GM12878 (cell line): ENCODE data around the gene ENG. TPM values are rescaled to one million over a fixed set of nuclear protein-coding genes. Genes with fewer than 3 reads are reported as not detected.

Experiments
- ATAC-seq: fragments of 200-7000 bp; cut with Tn5 transposase; 3 replicates; pipeline ENCODE4 v1.9.1; 2020; ENCODE audit warnings: mild to moderate bottlenecking, moderate library complexity
- BruUV-seq: library from RNA; stranded (reverse); fragments of 400-500 nt; replicated peaks from 2 replicates; lab custom pipeline; 2021; lab: Mats Ljungman, UMichigan
- CTCF ChIA-PET: fragments of 300-600 bp; sonication (Branson Sonifier 250); formaldehyde crosslinking; extraction: SDS; loops from one replicate; lab custom pipeline; 2021; ENCODE audit warnings: inconsistent platforms; lab: Yijun Ruan, JAX
- POLR2A ChIA-PET: fragments of 350-600 bp; formaldehyde crosslinking; extraction: SDS; loops from one replicate; lab custom pipeline; 2021; ENCODE audit warnings: inconsistent platforms; lab: Charles Lee
- RAD21 ChIA-PET: fragments of 300-600 bp; sonication (Branson Sonifier 250); formaldehyde crosslinking; loops from one replicate; lab custom pipeline; 2023; ENCODE audit warnings: antibody characterized with exemption; ENCODE audit not compliant: unreplicated experiment; lab: Charles Lee
- SMC1A ChIA-PET: fragments of 300-600 bp; sonication (Branson Sonifier 250); formaldehyde crosslinking; loops from one replicate; lab custom pipeline; 2023; ENCODE audit not compliant: unreplicated experiment, uncharacterized antibody; lab: Charles Lee
- DNase-seq: peaks from one replicate; pipeline ENCODE4 v3.0.0-alpha.2; 2011; ENCODE audit warnings: low read depth, low spot score
- FAIRE-seq: peaks from 3 replicates; lab custom pipeline; 2011; peaks lifted over from hg19 to GRCh38; lab: Jason Lieb, UNC
- H2AFZ ChIP-seq: 2 replicates; pipeline ENCODE4 v1.6.0; 2011; ENCODE audit warnings: low read depth, low read length, control low read depth; ENCODE audit not compliant: control insufficient read depth
- H3K27ac ChIP-seq: 2 replicates; pipeline ENCODE4 v1.5.1; 2011; ENCODE audit warnings: control low read depth; ENCODE audit not compliant: control insufficient read depth, insufficient read depth
- H3K27me3 ChIP-seq, 2 experiments: replicated peaks in 1 of 2; 2 replicates each; pipeline versions ENCODE4 v1.6.0 to v1.6.1; 2011; ENCODE audit warnings: low read length in 1 of 2; ENCODE audit not compliant: control insufficient read depth in 2 of 2, insufficient read depth in 2 of 2
- H3K36me3 ChIP-seq, 2 experiments: 2 replicates each; pipeline ENCODE4 v1.5.1; 2011; ENCODE audit warnings: low read length in 1 of 2; ENCODE audit not compliant: control insufficient read depth in 2 of 2, insufficient read depth in 2 of 2
- H3K4me1 ChIP-seq: 2 replicates; pipeline ENCODE4 v1.6.1; 2011; ENCODE audit warnings: mild to moderate bottlenecking, low read length, moderate library complexity, mixed read lengths; ENCODE audit not compliant: control insufficient read depth, insufficient read depth
- H3K4me2 ChIP-seq: 2 replicates; pipeline ENCODE4 v1.6.0; 2011; ENCODE audit warnings: control low read depth; ENCODE audit not compliant: control insufficient read depth, insufficient read depth
- H3K4me3 ChIP-seq: fragments of 200-600 bp; sonication (generic); 2 replicates; pipeline ENCODE4 v1.5.1; 2016
- H3K79me2 ChIP-seq: 2 replicates; pipeline ENCODE4 v1.6.0; 2011; ENCODE audit warnings: low read length; ENCODE audit not compliant: control insufficient read depth, insufficient read depth
- H3K9ac ChIP-seq: 2 replicates; pipeline ENCODE4 v1.8.0; 2011; ENCODE audit warnings: low read length, control low read depth, mixed read lengths; ENCODE audit not compliant: control insufficient read depth, insufficient read depth
- H3K9me3 ChIP-seq: replicated peaks from 3 replicates; pipeline ENCODE4 v1.5.1; 2011; ENCODE audit warnings: mild to moderate bottlenecking, low read length; ENCODE audit not compliant: control insufficient read depth, insufficient read depth
- H4K20me1 ChIP-seq: 2 replicates; pipeline ENCODE4 v1.6.0; 2011; ENCODE audit not compliant: control insufficient read depth, insufficient read depth
- ATF3 ChIP-seq: IDR thresholded peaks from 2 replicates; pipeline ENCODE4 v1.6.1; 2011; ENCODE audit warnings: low read depth, mild to moderate bottlenecking, low read length, moderate library complexity, borderline replicate concordance; ENCODE audit errors: extremely low read depth
- BCL11A ChIP-seq: IDR thresholded peaks from 2 replicates; pipeline ENCODE4 v1.6.1; 2011; ENCODE audit warnings: low read depth, low read length
- CEBPB ChIP-seq, 2 experiments: fragments of 150-350 bp in 1 of 2; IDR thresholded peaks; 2 replicates each; pipeline ENCODE4 v1.6.1; 2012 to 2014; ENCODE audit warnings: low read depth in 2 of 2, low read length in 2 of 2, borderline replicate concordance in 1 of 2, inconsistent platforms in 1 of 2
- JUND ChIP-seq: IDR thresholded peaks from 2 replicates; pipeline ENCODE4 v1.6.1; 2012; ENCODE audit warnings: low read depth, mild to moderate bottlenecking, low read length, improper control_type of control experiment, moderate library complexity
- MEF2B ChIP-seq: fragments of 450-650 bp; IDR thresholded peaks from 2 replicates; pipeline ENCODE4 v1.6.1; 2018; ENCODE audit warnings: mild to moderate bottlenecking, moderate library complexity; ENCODE audit not compliant: partially characterized antibody, poor library complexity, severe bottlenecking
- MLLT1 ChIP-seq: fragments of 450-650 bp; IDR thresholded peaks from 2 replicates; pipeline ENCODE4 v1.6.1; 2016; ENCODE audit warnings: mild to moderate bottlenecking
- NFIC ChIP-seq: IDR thresholded peaks from 2 replicates; pipeline ENCODE4 v1.6.1; 2012; ENCODE audit warnings: low read depth, mild to moderate bottlenecking, inconsistent platforms, low read length, moderate library complexity
- NR2C1 ChIP-seq: fragments of 450-650 bp; IDR thresholded peaks from 2 replicates; pipeline ENCODE4 v1.6.1; 2017; ENCODE audit warnings: antibody characterized with exemption, mild to moderate bottlenecking, moderate library complexity
- PKNOX1 ChIP-seq: fragments of 450-650 bp; IDR thresholded peaks from 2 replicates; pipeline ENCODE4 v1.6.1; 2016; ENCODE audit warnings: mild to moderate bottlenecking
- RAD51 ChIP-seq: fragments of 450-650 bp; IDR thresholded peaks from 2 replicates; pipeline ENCODE4 v1.6.1; 2016; ENCODE audit warnings: moderate library complexity, mild to moderate bottlenecking, inconsistent platforms
- RBBP5 ChIP-seq: fragments of 200-600 bp; sonication (generic); conservative IDR thresholded peaks from 2 replicates; pipeline ENCODE4 v1.6.1; 2016
- SIX5 ChIP-seq: IDR thresholded peaks from 2 replicates; pipeline ENCODE4 v1.6.1; 2011; ENCODE audit warnings: mild to moderate bottlenecking, low read depth, low read length, moderate library complexity; ENCODE audit not compliant: severe bottlenecking
- SREBF1 ChIP-seq: IDR thresholded peaks from 2 replicates; pipeline ENCODE4 v1.6.1; 2012; ENCODE audit warnings: mild to moderate bottlenecking, low read length
- SREBF2 ChIP-seq: IDR thresholded peaks from 2 replicates; pipeline ENCODE4 v1.6.1; 2012; ENCODE audit warnings: mild to moderate bottlenecking, low read length
- USF1 ChIP-seq: IDR thresholded peaks from 2 replicates; pipeline ENCODE4 v1.6.1; 2011; ENCODE audit warnings: borderline replicate concordance, low read depth, mild to moderate bottlenecking, moderate library complexity, mixed read lengths, low read length; ENCODE audit not compliant: insufficient read depth; ENCODE audit errors: extremely low read length
- ZBTB33 ChIP-seq: fragments of 450-650 bp; IDR thresholded peaks from 2 replicates; pipeline ENCODE4 v1.6.1; 2017; ENCODE audit warnings: mild to moderate bottlenecking
- ZSCAN29 ChIP-seq: fragments of 450-650 bp; IDR thresholded peaks from 2 replicates; pipeline ENCODE4 v1.6.1; 2017; ENCODE audit warnings: mild to moderate bottlenecking, moderate library complexity
- WGBS: methylation state at CpG from one replicate; pipeline ENCODE4 v1.1.6; 2016; ENCODE audit warnings: low lambda C conversion rate; ENCODE audit not compliant: insufficient replicate concordance, insufficient coverage; ENCODE audit errors: missing lambda C conversion rate; 5-methylcytosine and 5-hydroxymethylcytosine counted together
- in situ Hi-C: fragments of 300-500 bp; cut with MboI; formaldehyde crosslinking; loops from 9 replicates; pipeline ENCODE4 v1.14.3; 2018; ENCODE audit warnings: mixed read lengths
- intact Hi-C: fragments of 100-400 bp; cut with micrococcal nuclease; formaldehyde crosslinking; loops from one replicate; pipeline ENCODE4 v1.14.2; 2022; ENCODE audit not compliant: unreplicated experiment
- polyA plus RNA-seq, 11 experiments: library from polyadenylated mRNA; depleted of rRNA in 4 of 11; unstranded in 6 of 11; stranded (reverse) in 5 of 11; fragments of >200 nt; fragmentation: Nextera tagmentation in 4 of 11; fragmentation: Illumina TruSeq in 1 of 11; extraction: Ambion mirVana in 4 of 11; extraction: Trizol in 1 of 11; gene quantifications; 1 replicate in 1 of 11; 2 replicates in 10 of 11; pipeline versions ENCODE4 v1.2.1 to v1.2.3, GENCODE V29; 2011 to 2016; ENCODE audit warnings: inconsistent platforms in 2 of 11, missing spikeins in 2 of 11, low read depth in 1 of 11
- total RNA-seq, 4 experiments: library from RNA; depleted of rRNA in 3 of 4; stranded (reverse); fragments of >200 nt in 3 of 4; fragmentation: Illumina TruSeq in 1 of 4; extraction: Trizol in 1 of 4; gene quantifications; 2 replicates each; pipeline versions ENCODE4 v1.2.1 to v1.2.3, GENCODE V29; 2013 to 2021

ENG gene
- total and polyA plus RNA-seq, 10 of the 15 experiments (the other 5 are each of a cell fraction or from before 2014, with no cell fraction given) = 0.14 to 10.1 (median 2.0) TPM

GRCh38 chr9:127866535-127866934, 12.1 kb upstream of the ENG start:
- whole genome bisulfite sequencing = 8% methylated on average over 13 of the region's 13 CpGs
- no peak for TF ChIP-seq RBBP5
- TF ChIP-seq NFIC = no peak
- no peak for TF ChIP-seq ZBTB33
- peak; percentile 54 for TF ChIP-seq USF1
- TF ChIP-seq RAD51 = peak; percentile 81
- no peak for TF ChIP-seq JUND
- TF ChIP-seq SREBF2 = no peak
- TF ChIP-seq ZSCAN29 = no peak
- no peak for TF ChIP-seq CEBPB (IDR thresholded peaks at IDR 0.05; ENCODE audit: borderline replicate concordance in 1 of 2, low read depth in 2 of 2, low read length in 2 of 2)
- no peak for TF ChIP-seq SREBF1
- no peak for TF ChIP-seq PKNOX1
- no peak for TF ChIP-seq NR2C1
- TF ChIP-seq MEF2B = peak; percentile 93
- TF ChIP-seq ATF3 = no peak
- TF ChIP-seq MLLT1 = no peak
- TF ChIP-seq SIX5 = no peak
- no peak for TF ChIP-seq BCL11A

More at GRCh38 chr9:127866535-127866934, 12.1 kb upstream of the ENG start:
- SMC1A ChIA-PET = interaction anchor here (1.8 to 2.0 kb wide), 2 partner anchors 11 to 55 kb away, joined by 4 to 7 read pairs; no protein-coding TSS in a partner anchor
- DNase-seq = no peak
- Histone ChIP-seq H4K20me1 (no peaks in the 10 kb centered on the region), H3K79me2 (no peaks in the 10 kb centered on the region), H2AFZ (no peak overlapping the region), H3K9ac (no peak overlapping the region), H3K4me2 (no peak overlapping the region), H3K4me1 (peaks cover 31% of the 10 kb centered on the region), H3K27ac (no peak overlapping the region), H3K4me3 (no peak overlapping the region), H3K27me3 (no peaks in the 10 kb centered on the region), H3K9me3 (no peaks in the 10 kb centered on the region), H3K36me3 (no peaks in the 10 kb centered on the region)
- peak; percentile 53 for ATAC-seq
- CTCF ChIA-PET = interaction anchor here (1.1 to 2.6 kb wide), 3 partner anchors 79 to 131 kb away, joined by 3 to 11 read pairs (median 8); partner anchors contain the start of gene TOR2A
- intact Hi-C loops (loop anchor here (5.0 kb wide), 1 partner anchor 79 kb away; the partner anchor contains the start of gene CDK9), in situ Hi-C loops (no loop called here)
- BruUV-seq = no TSS peak
- no peak for FAIRE-seq
- POLR2A ChIA-PET = no interaction called here
- RAD21 ChIA-PET = interaction anchor here (3.2 kb wide), 1 partner anchor 131 kb away, joined by 15 read pairs; the partner anchor contains the start of gene TOR2A
